NCI-H82 treated with DMSO at 0.1 percent for 48 hours (cell line): ENCODE data around the gene ADCY4.
"Not testable (repeated sequence)": the region's sequence is repeated elsewhere in the genome, so short reads cannot be mapped to it uniquely, and the experiment has no call there.

Source experiments
- DNase-seq: peaks from one replicate; lab custom pipeline; 2025; ENCODE audit not compliant: unreplicated experiment; lab: John Stamatoyannopoulos, UW

Gene ADCY4

DNA sequence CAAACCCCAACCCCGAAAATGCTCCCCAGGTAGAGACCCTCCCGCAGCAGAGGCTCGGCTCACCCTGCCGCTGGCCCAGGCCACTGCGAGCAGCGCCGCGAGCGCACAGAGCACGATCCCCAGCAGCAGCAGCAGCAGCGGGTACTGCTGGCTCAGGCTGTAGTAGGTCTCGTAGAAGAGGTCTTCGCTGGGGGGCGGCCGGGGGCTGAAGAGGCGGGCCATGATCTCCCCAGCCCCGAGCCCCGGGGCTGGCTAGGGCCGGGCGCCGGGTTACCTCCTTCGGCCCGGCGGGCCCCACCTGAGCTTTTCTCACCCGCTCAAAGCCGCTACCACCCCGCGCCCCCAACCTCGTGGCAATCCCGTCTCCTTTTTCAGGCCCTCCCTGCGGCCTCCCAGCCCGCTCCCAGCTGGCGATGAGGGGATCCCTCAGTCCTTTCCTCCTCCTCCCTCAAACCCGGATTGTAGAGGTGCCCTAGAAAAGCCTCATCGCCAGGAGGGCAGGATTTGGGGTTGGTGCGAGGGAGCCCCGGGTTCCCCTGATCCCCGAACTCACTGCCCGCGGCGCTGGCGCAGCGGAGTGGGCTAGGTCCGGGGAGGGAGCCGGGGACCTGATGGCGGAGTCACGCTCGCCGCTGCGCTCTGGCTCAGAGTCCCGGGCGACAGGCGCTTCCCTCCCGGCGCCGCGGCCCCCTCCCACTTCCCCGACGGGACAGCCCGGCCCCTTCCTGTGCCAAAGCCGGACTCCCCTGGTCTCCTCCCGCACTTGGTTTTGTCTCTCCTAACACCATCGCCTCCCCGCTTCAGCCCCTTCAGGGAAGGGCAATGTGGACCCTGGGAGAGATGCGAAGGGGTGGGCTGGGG, at the start of gene ADCY4:
Gene ADCY4 (minus strand): TSS at position 641 of the 861 bp plus-strand sequence. CDS start 419 bp downstream, at position 222.
- DNase-seq: no peak

DNA sequence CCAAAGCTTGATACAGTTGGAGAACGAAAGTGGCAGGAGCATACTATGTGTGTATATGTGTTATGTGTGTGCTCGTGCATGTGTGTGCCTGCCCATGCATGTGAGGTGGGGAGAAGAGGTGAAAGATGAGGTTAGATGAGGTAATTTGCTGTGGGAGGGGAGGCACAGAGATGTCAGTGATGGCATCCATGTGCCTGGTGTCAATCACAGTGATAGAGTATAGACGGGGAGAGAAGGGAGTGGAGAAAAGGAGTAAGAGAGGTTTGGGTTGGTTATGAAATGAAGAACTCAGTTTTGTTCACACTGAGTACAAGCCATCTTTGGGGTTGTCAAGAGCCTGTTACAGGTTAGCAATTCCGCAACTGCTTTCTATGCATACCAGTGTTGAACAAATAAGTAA, 49.3 kb upstream of the ADCY4 start:
- no peak for DNase-seq

DNA sequence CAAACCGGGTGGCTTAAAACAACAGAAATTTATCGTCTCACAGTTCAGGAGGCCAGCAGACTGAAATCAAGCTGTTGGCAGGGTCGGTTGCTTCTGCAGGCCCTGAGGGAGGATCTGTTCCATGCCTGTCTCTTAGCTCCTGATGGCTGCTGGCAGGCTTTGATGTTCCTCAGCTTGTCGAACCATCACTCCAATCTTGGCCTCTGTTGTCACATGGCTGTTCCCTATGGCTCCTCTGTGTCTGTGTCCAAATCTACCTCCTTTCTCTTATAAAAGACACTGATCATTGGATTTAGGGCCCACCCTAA, 47.1 kb upstream of the ADCY4 start:
- no peak for DNase-seq

DNA sequence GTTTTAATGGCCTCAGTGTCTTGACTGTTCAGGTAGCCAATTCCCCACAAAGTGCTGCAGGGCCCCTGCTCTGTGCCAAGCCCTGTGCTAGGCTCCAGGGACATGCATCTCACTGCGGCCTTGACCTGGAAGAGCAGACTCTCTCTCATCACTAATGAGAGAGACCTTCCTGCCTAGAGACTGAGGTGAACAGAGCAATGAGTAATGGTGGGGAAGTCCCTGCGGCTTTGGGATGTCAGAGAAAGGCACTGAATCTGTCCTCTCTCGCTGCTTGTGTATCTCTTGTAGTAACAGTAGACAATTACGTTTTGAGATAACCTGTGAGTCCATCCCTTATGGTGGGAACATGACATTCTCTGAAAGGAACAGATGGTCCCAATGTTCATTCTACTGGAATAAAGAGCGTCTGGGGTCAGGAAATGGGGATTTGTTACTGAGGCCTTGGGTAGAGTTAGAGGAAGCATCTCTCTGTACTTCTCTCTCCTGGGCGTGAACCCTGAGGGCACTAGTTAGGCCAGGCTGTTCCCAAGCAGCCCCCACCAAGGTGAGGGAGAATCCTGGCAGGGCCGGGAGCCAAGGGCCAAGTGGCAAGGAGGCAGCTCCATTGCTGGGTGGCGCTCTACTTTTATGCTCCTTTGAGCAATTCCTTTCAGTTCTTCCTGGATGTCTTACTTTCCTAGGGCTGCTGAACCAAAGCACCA, 46.6 kb upstream of the ADCY4 start:
- DNase-seq: no peak

DNA sequence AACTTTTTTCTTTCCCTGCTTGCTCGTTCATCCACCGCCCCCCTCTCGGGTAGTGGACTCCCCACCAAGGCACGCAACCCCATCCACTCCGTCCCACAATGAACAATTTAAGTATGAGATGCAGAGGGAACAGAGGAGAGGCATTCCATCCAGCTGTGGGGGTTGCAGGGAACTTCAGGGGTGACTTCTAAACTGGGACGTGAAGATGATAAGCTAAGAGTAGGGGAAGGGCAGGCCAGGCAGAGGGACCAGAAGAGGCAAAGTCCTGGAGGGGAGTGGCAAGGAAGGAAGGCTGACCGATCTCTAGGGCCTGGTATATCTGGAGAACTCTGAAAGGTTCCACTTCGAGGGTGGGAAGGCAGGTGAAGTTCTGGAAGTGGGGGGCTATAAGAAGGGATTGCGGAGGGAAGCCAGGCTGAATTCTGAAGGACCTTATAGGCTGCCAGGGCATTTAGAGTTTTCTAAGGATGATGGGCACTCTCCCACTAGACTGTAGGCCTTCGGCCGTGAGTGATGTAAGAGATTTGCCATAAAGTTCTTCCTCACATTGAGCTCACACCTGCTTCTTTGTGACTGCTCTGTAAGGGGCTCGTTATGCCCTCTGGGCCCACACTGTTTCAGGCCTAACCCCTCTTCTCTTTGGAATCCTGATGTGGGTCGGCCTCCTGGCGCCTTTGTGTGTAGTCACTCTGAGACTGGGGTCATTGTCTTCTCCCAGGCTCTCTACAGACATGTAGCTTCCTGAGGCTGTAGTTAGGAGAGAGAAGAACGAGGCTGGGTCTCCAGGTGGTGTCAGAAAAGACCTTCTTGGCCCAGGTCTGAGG, 45.2 kb upstream of the ADCY4 start:
- DNase-seq: no peak

DNA sequence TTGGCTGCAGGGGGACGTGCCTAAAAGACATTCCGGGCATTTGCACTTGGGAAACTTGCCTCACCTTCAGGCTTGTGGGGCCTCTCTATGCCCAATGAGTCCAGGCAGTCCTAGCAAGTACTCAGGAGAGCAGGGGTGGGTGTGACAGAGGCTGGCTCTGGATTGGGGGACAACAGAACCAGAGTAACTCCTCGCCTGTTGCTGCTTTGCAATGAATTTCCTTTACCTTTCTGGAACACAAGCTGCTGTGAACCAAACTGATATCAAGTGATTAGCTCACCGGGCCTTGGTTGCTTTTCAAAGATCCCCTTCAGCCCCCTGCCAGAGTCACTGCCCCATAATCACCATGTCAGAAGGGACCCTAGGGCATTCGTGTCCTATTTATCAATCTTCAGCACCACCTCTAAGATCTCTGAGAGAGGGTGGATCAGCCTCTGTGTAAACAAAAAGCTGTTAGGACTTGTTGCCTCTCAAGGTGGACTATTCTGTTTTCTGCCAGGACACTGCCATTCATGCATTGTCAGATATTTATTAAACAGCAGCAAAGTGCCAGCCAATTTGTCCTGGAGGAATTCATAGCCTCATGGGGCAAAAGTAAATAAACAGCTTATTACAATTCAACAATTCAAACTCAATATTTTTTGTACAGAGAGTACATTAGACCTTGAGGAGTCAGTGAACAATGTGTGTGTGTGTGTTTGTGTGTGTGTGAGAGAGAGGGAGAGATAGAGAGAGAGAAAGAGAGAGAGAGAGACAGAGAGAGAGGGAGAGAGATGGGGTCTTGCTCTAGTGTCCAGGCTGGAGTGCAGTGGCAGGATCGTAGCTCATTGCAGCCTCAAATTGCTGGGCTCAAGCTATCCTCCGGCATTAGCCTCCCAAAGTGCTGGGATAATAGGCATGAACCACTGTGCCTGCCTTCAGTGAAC, 44.4 kb upstream of the ADCY4 start:
- no peak for DNase-seq

DNA sequence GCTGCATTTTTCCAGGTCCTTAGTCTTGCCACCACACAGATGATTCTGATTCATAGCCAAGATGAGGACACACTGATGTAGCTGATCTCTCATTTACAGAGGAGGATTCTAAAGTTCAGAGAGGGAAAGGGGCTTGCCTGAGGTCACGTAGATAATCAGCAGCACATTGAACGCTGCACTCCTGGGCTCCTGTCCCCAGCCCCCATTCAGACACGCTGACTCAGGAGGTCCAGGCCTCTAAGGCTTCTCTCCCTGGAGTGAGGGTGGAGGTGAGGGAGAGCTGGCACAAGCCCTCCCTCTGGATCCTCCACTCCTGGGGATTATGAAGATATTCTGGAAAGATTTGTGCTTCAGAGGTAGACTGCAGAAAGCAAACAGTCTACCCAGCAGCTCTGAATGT, 43.5 kb upstream of the ADCY4 start:
- DNase-seq: no peak

DNA sequence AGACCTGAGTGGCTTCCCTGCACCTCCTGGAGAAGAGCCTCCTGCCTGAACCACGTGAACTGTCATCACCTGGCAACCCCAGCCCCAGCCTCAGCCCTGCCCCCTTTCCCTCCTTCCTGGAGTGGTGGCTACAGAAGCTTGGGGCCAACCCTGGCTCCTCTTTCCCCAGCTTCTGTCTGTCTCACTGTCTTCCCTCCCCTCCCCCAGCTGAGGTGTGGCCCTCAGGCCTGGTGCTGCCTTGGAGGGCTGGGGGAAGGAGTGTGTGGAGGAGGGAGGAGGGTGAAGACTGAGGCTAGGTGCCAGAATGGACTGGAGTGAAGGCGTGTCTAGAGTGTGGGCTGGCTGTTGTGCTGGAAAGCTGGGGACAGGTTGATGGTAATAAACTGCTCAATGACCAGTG, 42.8 kb upstream of the ADCY4 start:
- no peak for DNase-seq

DNA sequence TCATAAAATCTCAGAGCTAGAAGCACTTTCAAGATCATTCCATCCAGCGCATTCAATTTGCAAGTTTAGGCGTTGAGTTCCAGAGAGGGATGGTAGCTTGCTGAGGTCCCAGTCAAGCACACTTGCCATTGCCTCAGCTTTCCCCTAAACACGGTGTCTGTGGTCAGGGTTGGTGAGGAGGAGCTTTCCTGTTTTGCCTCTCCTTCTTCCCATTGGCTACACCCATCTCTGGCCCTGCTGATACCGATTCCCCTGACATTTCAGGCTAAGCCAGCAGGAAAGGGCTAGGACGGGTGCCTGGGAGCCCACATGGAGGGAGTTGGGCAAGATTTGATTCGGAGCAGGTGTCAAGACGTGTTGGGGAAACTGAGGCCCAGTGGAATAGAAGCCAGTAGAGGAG, 42.3 kb upstream of the ADCY4 start:
- DNase-seq: no peak

DNA sequence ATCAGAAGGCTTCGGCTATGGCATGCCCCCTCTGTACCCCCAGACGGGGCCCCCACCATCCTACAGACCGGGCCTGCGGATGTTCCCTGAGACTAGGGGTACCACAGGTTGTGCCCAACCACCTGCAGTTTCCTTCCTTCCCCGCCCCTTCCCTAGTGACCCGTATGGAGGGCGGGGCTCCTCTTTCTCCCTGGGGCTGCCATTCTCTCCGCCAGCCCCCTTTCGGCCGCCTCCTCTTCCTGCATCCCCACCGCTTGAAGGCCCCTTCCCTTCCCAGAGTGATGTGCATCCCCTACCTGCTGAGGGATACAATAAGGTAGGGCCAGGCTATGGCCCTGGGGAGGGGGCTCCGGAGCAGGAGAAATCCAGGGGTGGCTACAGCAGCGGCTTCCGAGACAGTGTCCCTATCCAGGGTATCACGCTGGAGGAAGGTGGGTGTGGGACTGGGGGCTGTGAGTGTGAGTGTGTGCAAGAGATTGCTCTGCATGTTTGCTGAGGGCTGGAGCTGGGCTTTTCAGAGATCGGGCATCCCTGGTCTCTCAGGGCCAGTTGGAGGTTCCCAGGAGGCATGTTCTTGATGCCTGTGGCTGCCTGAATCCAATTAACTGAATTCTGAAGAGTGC, 41.7 kb upstream of the ADCY4 start:
- DNase-seq: no peak

DNA sequence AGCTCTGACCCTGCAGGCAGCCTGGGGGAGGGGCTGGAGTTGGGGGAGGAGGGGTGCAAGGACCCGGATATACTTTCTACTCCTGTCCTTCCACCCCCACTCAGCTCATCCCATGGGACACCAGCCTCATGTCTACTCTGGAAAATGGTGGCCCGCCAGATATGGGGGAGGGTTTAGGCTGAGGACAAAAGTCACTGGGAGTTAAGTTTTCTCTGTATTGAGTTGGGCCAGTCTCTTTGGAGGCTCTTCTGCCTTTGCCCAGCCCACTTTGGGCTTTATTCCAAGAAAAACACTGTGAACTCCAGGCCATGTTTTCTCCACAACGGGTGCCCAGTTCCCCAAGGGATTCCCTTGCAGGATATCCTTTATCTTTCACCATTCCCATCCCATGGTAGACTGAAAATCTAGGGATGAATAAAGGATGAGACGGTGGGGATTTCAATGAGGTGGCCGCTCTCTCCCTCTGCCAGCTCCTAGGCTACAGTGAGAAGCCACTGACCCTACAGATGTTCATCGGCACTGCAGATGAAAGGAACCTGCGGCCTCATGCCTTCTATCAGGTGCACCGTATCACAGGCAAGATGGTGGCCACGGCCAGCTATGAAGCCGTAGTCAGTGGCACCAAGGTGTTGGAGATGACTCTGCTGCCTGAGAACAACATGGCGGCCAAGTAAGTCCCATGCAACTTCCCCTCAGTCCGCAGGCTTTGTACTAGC, 38.0 kb upstream of the ADCY4 start:
- DNase-seq: no peak

DNA sequence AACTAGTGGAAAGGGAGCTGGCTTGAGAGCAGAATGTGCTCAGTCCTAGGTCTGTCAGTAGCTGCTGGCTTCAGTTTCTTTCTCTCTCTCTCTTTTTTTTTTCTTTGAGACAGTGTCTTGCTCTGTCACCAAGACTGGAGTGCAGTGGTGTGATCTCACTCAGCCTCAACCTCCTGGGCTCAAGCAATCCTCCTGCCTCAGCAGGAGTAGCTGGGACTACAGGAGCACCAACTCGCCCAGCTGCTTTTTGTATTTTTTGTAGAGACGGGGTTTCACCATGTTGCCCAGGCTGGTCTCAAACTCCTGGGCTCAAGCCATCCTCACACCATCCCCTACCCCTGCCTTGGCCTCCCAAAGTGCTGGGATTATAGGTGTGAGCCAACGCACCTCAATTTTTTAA, 36.7 kb upstream of the ADCY4 start:
- DNase-seq: not testable (repeated sequence)

DNA sequence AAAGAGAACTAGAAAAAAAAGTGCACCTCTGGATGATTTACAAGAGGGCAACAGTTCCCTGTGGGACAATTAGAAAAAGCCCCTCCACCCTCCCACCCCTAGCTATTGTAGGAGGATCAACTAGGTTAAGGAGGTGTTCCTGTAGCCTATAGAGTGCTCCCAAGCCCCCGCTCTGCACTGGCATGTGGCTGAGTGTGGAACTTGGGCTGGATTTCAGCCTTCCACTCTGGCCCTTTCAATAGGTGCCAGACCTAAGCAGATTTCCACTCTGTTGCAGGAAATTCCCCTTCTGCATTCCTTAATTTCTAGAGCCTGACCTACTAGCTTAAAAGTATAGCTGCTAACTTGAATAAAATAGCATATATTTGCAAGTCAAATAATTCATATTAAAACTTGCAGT, 35.9 kb upstream of the ADCY4 start:
- no peak for DNase-seq

DNA sequence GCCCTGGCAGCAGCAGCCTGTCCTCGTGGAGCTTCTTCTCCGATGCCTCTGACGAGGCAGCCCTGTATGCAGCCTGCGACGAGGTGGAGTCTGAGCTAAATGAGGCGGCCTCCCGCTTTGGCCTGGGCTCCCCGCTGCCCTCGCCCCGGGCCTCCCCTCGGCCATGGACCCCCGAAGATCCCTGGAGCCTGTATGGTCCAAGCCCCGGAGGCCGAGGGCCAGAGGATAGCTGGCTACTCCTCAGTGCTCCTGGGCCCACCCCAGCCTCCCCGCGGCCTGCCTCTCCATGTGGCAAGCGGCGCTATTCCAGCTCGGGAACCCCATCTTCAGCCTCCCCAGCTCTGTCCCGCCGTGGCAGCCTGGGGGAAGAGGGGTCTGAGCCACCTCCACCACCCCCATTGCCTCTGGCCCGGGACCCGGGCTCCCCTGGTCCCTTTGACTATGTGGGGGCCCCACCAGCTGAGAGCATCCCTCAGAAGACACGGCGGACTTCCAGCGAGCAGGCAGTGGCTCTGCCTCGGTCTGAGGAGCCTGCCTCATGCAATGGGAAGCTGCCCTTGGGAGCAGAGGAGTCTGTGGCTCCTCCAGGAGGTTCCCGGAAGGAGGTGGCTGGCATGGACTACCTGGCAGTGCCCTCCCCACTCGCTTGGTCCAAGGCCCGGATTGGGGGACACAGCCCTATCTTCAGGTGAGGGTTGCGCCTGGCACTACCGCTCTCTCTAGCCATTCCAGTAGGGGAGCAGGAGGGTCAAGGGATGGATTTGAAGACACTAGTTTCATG, 35.2 kb upstream of the ADCY4 start:
- no peak for DNase-seq

DNA sequence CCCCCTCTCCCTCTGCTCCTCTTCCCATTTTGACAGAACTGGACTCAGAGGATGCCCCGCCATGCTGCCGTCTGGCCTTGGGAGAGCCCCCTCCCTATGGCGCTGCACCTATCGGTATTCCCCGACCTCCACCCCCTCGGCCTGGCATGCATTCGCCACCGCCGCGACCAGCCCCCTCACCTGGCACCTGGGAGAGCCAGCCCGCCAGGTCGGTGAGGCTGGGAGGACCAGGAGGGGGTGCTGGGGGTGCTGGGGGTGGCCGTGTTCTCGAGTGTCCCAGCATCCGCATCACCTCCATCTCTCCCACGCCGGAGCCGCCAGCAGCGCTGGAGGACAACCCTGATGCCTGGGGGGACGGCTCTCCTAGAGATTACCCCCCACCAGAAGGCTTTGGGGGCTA, 34.6 kb upstream of the ADCY4 start:
- DNase-seq: no peak

DNA sequence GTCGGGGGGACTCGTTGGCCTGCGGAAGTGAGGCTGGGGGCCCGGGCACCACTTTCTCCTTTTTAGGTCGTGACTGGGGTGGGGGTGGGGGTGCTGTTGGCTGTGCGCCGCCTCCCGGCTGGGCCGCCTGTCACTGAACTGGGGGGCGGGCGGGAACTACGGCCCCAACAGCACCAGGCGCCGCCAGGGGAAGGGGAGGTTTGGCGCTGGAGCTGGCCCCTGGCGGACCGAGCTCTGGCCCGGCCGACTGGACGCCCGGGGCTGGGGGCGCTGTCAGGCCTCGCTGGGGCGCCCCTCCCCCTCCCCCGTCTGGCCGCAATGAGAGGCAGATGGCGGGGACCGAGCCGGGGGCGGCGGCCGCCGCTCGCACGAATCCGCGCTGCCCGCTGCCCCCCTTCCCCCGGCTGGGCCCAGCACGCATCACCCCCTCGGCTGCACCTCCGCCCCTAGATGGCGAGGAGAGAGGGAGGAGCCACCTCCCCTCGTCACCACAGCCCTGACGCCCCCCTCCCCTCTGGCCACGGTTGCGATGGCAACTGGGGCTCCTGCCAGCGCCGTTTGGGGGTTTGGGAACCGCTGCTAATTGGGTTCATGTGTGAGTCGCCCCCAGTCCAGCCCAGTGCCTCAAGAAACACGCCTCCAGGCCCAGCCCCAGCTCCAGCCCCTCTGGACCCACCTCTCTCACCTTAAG, 33.8 kb upstream of the ADCY4 start:
- DNase-seq: peak; percentile 49

DNA sequence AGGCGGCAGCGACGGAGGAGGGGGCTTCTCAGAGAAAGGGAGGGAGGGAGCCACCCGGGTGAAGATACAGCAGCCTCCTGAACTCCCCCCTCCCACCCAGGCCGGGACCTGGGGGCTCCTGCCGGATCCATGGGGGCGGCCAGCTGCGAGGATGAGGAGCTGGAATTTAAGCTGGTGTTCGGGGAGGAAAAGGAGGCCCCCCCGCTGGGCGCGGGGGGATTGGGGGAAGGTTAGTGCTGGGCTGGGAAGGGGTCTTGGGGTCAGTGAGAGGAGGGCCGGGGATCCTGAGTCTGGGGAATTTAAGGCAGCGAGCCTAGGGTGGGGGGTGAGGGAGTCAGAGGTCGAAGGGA, 33.3 kb upstream of the ADCY4 start:
- DNase-seq: no peak

DNA sequence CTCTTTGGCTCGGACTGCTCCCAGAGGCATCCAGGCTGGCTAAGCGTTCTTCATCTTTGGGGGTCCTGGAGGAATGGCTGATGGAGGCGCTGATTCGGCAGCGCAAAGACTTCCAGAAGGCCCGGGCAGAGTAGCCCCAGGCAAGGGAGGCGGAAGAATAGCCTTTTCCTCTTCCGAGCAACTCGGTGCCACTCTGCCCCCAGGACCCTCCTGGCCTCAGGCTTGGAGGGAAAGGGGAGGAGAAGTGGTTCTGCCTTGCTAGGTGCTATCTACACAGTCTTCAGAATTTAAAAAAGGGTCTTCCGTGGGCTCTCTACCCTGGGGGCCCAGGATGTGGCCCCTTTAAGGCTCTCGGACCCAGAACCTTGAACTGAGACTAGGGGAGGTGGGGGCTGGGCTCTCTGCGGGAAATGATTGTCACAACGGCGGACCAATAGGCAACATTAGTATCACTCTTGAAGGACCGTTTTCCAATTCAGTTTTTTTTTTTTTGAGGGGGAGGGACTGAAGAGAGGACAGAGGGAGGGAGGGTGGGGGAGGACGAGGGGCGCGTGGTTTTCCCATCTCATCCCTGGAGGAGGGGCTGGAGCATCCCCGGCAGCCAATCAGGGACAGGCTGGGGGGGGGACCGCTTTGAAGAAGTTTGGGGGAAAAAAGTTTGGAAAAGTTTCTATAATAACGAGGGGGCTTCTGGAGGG, 32.8 kb upstream of the ADCY4 start, which contains the start of gene NFATC4:
Gene NFATC4 (plus strand): TSS at position 671 of the 698 bp plus-strand sequence. CDS start 157 bp downstream, outside the sequence.
- peak; percentile 85 for DNase-seq
